SK-N-MC (cell line): ENCODE results near the gene NOX4.

Experiments
- DNase-seq: peaks from one replicate; pipeline ENCODE4 v3.0.0-alpha.2; 2011; ENCODE audit warnings: low read depth, low spot score
- H3K27ac ChIP-seq: fragments of 200-600 bp; sonication (generic); 2 replicates; pipeline ENCODE4 v1.5.1; 2016; ENCODE audit warnings: mixed run types
- H3K36me3 ChIP-seq: fragments of 200-600 bp; sonication (generic); 2 replicates; pipeline ENCODE4 v1.6.1; 2017; ENCODE audit warnings: antibody characterized with exemption, low read length, mixed read lengths; ENCODE audit not compliant: insufficient read depth
- H3K4me3 ChIP-seq: fragments of 200-600 bp; sonication (generic); 2 replicates; pipeline ENCODE4 v1.5.1; 2016
- H3K9ac ChIP-seq: fragments of 200-600 bp; sonication (generic); 2 replicates; pipeline ENCODE4 v1.8.0; 2017; ENCODE audit warnings: mixed run types, mixed read lengths; ENCODE audit not compliant: insufficient read length
- H3K9me3 ChIP-seq: fragments of 200-600 bp; sonication (generic); 2 replicates; pipeline ENCODE4 v1.6.1; 2017; ENCODE audit warnings: low read depth, mild to moderate bottlenecking, antibody characterized with exemption, low read length, moderate library complexity, mixed read lengths
- EZH2 ChIP-seq: fragments of 200-600 bp; sonication (generic); IDR thresholded peaks from one replicate; pipeline ENCODE4 v1.6.1; 2017; ENCODE audit warnings: antibody characterized with exemption
- FOXP2 ChIP-seq: optimal IDR thresholded peaks from 2 replicates; pipeline ENCODE3; 2011; ENCODE audit warnings: mild to moderate bottlenecking, moderate library complexity; ENCODE audit not compliant: insufficient read depth; ENCODE audit errors: extremely low read length, control extremely low read depth
- POLR2AphosphoS5 ChIP-seq: IDR thresholded peaks from 2 replicates; pipeline ENCODE4 v1.6.1; 2012; ENCODE audit warnings: mild to moderate bottlenecking, low read depth, low read length, borderline replicate concordance

The NOX4 gene

DNA sequence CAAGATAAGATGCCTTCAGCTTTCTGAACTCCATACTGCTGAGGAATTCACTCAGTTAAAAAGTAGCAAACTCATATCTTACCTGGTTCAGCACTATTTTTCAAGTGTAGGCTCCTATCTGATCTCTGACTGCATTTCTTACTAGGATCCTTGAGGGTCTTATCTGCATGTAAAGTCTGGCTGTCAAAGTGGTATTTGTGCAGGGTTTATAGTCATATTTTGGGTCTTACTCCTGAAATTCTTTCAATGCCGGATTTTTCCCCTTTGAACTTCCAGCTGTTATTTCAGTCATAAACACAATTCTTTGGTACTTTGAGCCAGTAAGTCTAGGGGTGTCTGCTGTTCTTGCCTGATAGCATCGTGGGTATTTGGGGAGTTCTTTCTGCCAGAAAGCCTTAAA, 25.3 kb upstream of the NOX4 start:
- no peak overlapping the region for H3K4me3 ChIP-seq
- H3K36me3 ChIP-seq = no peaks in the 10 kb centered on the region
- no peak overlapping the region for H3K27ac ChIP-seq
- no peaks in the 10 kb centered on the region for H3K9me3 ChIP-seq
- TF ChIP-seq POLR2AphosphoS5 = no peak
- TF ChIP-seq FOXP2 = no peak
- no peak for TF ChIP-seq EZH2
- H3K9ac ChIP-seq = no peak overlapping the region
- DNase-seq = no peak

DNA sequence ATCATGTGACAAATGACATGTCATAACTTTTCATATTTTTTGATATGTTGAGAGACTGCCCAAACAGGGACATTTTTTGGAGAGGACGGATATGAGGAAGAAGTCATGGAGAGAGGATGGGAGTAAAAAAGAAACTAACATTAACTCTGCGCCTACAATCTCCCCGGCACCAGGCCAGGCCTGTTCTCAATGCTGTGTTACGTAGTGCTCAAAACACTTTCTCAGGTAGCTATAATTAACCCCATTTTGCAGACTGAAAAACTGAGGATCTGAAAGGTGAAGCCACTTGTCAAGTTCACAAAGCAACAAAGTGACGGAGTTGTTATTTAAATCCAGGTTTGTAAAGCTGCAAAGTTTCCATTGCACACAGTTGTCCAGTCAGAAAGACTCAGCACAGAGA, 17.4 kb upstream of the NOX4 start:
- DNase-seq = no peak
- Histone ChIP-seq H3K9me3 (no peaks in the 10 kb centered on the region), H3K9ac (no peak overlapping the region), H3K27ac (no peak overlapping the region), H3K4me3 (no peak overlapping the region), H3K36me3 (no peaks in the 10 kb centered on the region)
- TF ChIP-seq FOXP2 (no peak), EZH2 (no peak), POLR2AphosphoS5 (no peak)

DNA sequence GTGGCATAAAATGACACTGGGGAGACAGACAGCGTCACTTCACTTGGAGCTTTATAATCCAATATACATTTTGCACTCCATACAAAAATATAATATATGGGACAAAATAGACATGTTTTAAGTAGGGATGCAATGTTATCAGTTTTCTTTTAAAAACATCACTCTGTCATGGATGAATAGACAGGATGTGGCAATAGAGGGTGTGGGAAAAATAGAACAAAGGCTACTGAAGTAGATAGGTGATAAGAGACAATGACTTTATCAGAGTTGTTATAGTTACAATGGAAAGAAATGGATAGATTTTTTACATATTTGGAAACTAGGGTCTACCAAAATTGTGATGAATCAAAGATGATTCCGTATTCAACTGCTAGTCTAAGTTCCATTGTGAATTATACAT, 13.1 kb upstream of the NOX4 start:
- no peak overlapping the region for H3K9ac ChIP-seq

DNA sequence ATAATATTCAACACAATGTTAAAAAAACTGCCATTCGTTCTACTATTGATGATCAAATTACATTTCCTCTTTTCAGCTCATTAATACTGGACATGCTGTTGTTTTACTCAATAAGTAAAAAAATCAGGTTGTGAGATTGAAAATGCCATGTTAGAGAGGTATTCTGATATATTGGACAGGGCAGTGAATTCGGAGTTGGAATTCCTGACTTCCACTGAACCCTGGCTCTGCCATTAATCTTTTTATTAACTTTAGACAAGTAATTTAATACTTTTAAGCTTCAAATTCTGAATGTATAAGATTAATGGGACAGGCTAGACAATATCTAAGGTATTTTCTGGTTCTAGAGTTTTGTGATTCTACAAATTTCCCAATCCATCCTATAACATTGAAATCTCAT, 12.2 kb upstream of the NOX4 start:
- Histone ChIP-seq H3K27ac (no peak overlapping the region), H3K9ac (no peak overlapping the region), H3K9me3 (no peaks in the 10 kb centered on the region), H3K4me3 (no peak overlapping the region), H3K36me3 (no peaks in the 10 kb centered on the region)
- TF ChIP-seq POLR2AphosphoS5 (no peak), FOXP2 (no peak), EZH2 (no peak)
- no peak for DNase-seq

More for the DNA sequence above, 13.1 kb upstream of the NOX4 start:
- no peaks in the 10 kb centered on the region for H3K9me3 ChIP-seq
- DNase-seq = no peak
- no peaks in the 10 kb centered on the region for H3K36me3 ChIP-seq
- TF ChIP-seq POLR2AphosphoS5 = no peak
- no peak for TF ChIP-seq EZH2
- no peak for TF ChIP-seq FOXP2
- no peak overlapping the region for H3K4me3 ChIP-seq
- H3K27ac ChIP-seq = no peak overlapping the region

DNA sequence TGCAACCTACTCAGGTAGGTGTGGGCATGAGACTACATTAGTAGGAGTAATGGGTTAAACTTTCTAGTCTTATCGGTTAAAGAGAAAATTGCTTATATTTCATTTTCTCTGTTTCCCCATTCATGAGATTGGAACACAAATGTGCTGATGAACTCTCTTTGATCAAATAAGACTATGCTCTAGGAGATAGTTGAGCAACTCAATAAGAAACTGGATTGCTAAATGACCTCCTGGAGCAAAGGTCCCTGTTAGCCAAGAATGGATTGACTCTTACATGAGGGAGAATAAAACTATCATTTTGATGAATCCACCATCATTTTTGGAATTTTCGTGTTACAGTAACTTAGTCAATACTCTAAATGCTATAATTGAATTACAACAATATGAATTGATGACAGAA, 11.1 kb upstream of the NOX4 start:
- no peak for TF ChIP-seq FOXP2
- no peak for TF ChIP-seq EZH2
- TF ChIP-seq POLR2AphosphoS5 = no peak
- Histone ChIP-seq H3K4me3 (no peak overlapping the region), H3K9me3 (no peaks in the 10 kb centered on the region), H3K9ac (no peak overlapping the region), H3K36me3 (no peaks in the 10 kb centered on the region), H3K27ac (no peak overlapping the region)
- no peak for DNase-seq

DNA sequence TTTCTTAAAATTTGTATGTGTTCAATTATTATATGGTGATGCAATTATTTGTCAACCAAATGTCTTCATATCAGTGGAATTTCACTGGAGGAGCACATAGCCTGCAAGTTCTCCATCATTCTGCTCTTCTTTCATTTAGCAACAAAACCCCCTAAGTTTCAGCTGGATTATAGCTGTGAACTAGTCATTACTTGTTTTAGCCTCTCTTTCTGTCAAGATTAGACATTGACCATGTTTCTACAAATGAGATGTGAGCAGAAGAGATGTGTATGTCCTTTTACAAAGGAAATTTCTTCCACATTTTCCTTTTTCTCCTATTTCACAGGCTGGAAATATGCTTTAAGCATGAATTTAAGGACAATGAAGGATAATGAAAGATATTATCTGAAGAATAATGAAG, 9.2 kb upstream of the NOX4 start:
- no peak overlapping the region for H3K4me3 ChIP-seq
- no peaks in the 10 kb centered on the region for H3K9me3 ChIP-seq
- no peak overlapping the region for H3K9ac ChIP-seq
- no peak overlapping the region for H3K27ac ChIP-seq
- H3K36me3 ChIP-seq = no peaks in the 10 kb centered on the region
- no peak for DNase-seq
- TF ChIP-seq EZH2 = no peak
- no peak for TF ChIP-seq POLR2AphosphoS5
- TF ChIP-seq FOXP2 = no peak

DNA sequence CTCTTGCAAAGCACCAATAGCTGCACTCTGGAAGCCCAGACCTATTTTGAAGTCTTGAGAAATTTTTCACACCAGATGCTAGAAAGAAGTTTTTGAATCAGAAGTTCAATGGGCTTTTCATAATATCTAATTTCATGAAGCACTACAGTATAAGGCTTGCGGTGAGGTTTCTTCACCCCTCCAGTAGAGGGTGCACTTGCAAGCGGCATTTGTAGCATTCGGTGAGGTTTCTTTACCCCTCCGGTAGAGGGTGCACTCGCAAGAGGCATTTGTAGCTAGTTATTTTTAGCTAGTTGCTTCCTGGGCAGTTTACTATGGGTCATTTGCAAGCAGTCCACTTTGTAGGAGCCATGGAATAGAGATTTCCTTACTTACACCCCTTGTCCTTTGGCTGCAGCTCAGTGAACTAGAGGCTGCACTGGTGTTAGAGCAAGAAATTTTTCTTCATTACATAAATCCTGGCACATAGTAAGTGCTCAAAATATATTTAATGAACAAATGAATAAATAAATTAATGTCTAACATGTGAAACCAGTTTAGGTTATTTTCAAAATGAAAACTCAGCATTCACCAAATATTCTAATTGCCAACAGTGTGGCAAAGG, 7.8 kb upstream of the NOX4 start:
- Histone ChIP-seq H3K9ac (no peak overlapping the region), H3K4me3 (no peak overlapping the region), H3K36me3 (no peaks in the 10 kb centered on the region), H3K9me3 (no peaks in the 10 kb centered on the region), H3K27ac (no peak overlapping the region)
- TF ChIP-seq FOXP2 = no peak
- no peak for TF ChIP-seq EZH2
- TF ChIP-seq POLR2AphosphoS5 = no peak
- DNase-seq = no peak

DNA sequence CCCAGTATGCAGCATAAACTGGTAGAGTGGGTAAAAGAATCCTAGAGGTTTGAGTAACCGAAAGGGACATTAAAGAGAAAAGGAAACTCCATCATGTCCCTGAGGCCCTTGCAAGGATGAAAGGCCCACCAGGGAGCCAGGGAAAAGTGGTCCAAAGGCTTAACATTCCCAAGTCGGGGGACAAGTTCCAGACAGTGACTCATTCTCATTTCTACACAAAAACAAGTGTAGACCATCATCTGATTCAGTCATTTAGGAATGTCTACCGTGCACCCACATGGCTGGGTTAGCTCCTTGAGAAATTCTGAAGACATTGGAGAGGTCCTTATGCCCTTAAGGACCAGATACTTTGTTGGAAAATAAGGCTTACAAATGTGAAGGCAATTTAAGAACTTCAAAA, 4.8 kb upstream of the NOX4 start:
- no peak for DNase-seq
- H3K36me3 ChIP-seq = no peaks in the 10 kb centered on the region
- H3K9ac ChIP-seq = no peak overlapping the region
- no peaks in the 10 kb centered on the region for H3K9me3 ChIP-seq
- no peak overlapping the region for H3K27ac ChIP-seq
- TF ChIP-seq POLR2AphosphoS5 (no peak), EZH2 (no peak), FOXP2 (no peak)
- no peak overlapping the region for H3K4me3 ChIP-seq

DNA sequence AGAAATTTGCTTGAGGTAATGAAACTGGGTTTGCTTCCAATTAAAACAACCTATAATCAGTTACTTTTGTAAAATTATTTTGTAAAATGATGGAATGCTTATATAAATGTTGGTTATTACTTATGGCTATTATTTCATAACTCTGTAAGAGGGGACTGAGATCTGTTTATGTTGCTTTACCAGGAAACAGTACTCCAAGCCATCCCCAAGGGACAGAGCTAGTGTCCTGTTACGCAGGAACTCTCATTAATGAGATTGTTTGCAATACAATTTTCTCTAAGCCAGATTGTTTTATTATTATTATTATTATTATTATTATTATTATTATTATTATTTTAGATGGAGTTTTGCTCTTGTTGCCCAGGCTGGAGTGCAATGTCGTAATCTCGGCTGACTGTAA, 2.3 kb upstream of the NOX4 start:
- Histone ChIP-seq H3K27ac (no peak overlapping the region), H3K4me3 (no peak overlapping the region), H3K36me3 (no peaks in the 10 kb centered on the region), H3K9ac (no peak overlapping the region), H3K9me3 (no peaks in the 10 kb centered on the region)
- DNase-seq = no peak
- no peak for TF ChIP-seq EZH2
- no peak for TF ChIP-seq POLR2AphosphoS5
- no peak for TF ChIP-seq FOXP2
